ENCODE results near the gene NT5C1B.

The NT5C1B gene

DNA sequence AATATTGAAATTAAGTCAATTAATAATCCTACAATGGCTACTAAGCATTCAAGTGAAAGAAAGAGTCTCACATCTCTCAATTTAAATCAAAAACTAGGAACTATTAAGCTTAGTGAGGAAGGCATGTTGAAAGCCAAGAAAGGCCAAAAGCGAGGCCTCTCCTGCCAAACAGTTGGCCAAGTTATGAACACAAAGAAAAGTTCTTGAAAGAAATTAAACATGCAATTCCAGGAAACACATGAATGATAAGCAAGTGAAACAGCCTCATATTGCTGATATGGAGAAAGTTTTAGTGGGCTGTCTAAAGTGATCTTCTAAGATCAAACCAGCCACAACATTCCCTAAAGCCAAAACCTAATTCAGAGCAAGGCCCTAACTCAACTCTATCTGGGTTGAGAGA lies 40.7 kb downstream of the NT5C1B start:
- no peak for DNase-seq

GRCh38 chr2:18546567-18546966 lies 42.8 kb downstream of the NT5C1B start:
- no peak for DNase-seq

DNA sequence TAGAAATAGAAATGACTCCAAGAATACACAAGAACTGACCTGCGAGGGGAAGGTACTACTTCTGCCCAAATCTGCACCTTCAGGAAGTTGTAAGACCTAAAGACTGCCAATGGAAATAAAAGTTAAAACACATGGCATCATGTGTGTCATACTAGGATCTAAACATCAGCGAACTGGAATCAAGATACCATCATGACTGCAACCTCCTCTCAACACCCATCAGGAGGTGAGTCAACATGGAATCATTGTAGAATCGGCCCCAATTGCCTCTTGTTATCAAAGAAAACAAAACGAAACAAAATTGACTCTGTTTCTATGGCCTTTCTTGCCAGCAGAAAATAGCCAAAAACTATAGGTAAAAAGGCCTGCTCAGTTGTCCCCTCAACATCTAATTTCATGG lies 44.0 kb downstream of the NT5C1B start:
- DNase-seq = no peak

DNA sequence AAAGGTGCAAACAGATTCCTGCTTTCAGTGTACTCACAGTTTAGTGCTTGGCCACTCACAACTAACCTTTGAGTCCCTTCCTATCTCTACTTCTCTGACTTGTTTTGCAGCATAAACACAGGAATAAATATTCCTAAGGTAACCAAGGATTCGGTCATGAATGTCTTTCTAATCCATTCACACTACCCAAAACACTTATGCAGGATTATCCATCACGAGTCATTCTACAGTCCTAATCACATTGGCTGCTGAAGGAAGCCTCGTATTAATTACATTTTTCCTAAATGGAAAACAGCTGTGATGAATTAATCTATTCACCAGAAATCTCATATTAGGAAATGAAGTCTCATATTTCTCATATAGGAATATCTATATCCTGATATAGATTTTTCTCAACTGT lies 45.2 kb downstream of the NT5C1B start:
- DNase-seq = no peak

DNA sequence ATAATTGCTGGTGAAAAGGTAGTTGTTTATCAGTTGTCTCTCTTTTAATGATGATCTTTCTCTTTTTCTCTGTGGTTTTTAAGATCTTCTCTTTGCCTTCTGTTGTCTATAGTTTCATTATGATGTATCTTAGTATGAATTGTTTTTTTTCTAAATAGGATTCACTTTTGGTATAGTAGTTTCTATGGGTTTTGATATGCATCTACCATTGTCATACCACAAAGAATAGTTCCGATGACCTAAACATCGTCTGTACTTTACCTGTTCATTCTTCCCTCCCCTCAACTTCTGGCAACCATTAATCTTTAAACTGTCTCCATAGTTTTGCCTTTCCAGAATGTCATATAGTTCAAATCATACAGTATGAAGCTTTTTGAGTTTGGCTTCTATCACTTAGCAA lies 48.5 kb downstream of the NT5C1B start:
- DNase-seq = no peak

GRCh38 chr2:18536697-18537096 lies 52.7 kb downstream of the NT5C1B start:
- no peak for DNase-seq

DNA sequence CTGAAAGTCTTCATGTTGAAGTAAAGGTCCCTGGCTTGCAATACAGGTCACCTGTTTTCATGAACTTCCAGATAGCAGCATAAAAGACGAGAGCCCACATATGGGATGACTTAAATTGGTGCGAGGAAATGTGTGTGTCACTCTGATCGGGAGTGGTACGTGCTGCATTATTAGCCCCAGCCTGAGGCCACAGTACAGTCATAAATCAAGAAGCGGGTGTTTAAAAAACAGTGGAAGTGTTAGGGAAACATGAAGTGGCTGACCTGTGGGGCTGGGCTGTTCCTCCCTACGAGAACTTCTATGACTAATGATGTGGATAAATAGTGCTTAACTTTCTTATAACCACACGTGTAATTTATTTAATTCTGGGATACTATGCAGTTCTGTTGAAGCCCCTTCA lies 53.3 kb downstream of the NT5C1B start:
- no peak for DNase-seq

GRCh38 chr2:18531194-18531593 lies 58.2 kb downstream of the NT5C1B start:
- no peak for DNase-seq

GRCh38 chr2:18527822-18528221 lies 61.5 kb downstream of the NT5C1B start:
- no peak for DNase-seq

GRCh38 chr2:18527326-18527725 lies 62.0 kb downstream of the NT5C1B start:
- DNase-seq = no peak

DNA sequence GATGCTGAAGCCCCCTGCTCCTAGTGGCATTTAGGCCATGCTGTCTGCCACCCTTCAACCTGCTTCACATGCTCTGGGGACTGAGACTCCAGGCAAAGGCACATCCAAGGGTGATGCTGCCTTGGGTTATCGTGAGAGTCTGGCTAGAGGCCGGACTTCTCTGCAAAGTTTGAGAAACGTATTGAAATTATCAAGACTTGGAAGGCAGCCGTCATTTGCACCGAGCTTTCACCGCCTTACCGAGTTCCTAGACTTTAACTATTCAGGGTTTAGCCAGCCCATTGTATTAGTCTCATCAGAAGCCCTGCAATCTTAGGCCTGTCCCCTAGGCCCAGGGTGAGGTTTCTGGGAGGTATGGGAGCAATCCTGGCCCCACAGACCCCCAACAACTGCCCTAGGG lies 62.9 kb downstream of the NT5C1B start:
- no peak for DNase-seq

GRCh38 chr2:18525852-18526251 lies 63.5 kb downstream of the NT5C1B start:
- DNase-seq = no peak

DNA sequence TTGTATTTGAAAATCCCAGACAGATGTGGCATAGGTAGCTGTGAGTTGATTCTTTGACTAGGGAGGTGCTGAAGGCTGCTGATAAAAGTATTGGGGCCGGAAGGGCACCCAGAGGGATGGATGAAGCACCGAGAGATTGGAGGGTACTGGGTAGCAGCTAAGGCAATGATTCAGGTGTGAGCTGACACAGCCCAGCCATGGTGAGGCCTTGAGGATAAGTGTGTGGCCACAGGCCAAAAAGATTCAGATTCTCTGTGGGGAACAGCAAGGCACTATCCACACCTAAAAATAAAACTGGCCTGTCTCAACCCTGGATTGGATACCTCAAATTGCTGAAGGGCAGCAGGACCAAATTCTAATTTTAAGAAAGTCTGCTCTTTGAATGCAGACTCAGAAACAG lies 64.1 kb downstream of the NT5C1B start:
- no peak for DNase-seq

- no peak for DNase-seq
Observed at GRCh38 chr2:18522484-18523146, 66.8 kb downstream of the NT5C1B start.

DNA sequence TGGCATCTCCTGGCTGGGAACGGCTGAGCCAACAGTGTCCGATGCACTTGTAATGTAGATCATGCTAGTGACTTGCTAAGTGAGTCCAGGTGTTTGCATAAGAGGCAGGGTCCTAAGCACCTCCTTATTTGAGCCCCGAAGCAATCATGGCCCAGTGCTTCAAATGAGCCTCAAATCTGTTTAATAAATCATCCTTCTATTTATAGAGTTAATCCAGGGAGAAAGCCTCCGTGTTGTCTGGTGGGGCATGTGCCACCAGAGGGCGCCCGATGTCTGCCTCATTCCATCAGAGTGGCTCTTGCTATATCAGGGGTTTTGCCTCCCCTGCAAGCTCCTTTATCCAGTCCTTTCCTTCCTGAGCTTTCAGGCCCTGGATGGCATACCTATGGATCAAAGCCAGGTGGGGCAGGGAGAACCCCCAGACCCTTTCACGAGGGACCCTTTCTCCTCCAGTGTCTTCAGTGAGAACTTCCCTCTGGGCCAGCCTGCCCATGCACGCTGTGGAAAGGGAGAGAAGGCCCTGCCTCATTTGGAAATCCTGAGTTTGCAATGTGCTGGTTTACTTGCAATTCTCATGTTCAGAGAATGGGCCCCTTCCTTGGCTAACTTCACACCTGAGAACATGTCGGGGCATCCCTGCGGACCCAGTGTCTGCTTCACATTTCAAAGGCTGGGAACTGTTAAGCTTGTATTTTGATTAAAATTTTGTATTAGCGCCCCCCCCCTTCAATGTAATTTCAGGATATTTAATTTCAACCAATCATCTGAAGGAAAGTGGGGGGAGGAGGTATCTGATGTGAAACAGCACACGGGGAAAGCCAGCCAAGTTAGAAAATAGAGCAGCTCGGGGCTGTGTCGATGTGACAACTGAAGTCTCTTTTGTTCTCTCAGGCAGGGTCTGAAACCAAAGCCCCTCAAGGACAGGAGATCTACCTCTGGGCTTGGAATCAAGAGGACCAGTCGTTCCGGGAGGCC lies 68.6 kb downstream of the NT5C1B start:
- DNase-seq = peak; percentile 22

DNA sequence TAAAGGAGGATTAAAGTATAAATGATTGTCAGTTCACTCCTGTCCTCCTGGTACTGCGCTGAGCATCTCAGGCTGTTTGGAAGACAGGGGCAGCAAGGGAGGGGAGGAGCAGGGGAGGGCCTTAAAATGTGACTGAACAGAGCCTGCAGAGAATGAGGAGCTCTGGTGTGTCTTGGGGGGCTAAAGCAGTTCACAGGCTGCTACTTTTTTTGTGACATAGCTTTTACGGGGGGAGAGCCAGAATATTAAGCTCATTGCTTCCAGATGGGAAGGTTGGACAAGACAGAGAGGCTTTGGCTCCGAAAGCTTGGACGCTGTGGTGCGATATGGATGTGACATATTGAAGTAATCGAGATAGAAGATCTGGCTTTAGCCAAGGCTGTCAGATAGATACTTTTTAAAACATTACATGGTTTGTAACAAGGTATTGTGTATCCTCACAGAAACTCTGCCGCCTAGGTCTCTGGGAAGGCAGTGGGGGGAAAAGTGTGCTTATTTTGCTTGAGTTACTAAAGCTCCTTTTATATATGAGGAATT lies 69.4 kb downstream of the NT5C1B start:
- DNase-seq = no peak

- no peak for DNase-seq
Observed at GRCh38 chr2:18518116-18519111, 71.0 kb downstream of the NT5C1B start.

GRCh38 chr2:18517386-18517785 lies 72.0 kb downstream of the NT5C1B start:
- no peak for DNase-seq

- no peak for DNase-seq
Observed at GRCh38 chr2:18516112-18516511, 73.3 kb downstream of the NT5C1B start.

DNA sequence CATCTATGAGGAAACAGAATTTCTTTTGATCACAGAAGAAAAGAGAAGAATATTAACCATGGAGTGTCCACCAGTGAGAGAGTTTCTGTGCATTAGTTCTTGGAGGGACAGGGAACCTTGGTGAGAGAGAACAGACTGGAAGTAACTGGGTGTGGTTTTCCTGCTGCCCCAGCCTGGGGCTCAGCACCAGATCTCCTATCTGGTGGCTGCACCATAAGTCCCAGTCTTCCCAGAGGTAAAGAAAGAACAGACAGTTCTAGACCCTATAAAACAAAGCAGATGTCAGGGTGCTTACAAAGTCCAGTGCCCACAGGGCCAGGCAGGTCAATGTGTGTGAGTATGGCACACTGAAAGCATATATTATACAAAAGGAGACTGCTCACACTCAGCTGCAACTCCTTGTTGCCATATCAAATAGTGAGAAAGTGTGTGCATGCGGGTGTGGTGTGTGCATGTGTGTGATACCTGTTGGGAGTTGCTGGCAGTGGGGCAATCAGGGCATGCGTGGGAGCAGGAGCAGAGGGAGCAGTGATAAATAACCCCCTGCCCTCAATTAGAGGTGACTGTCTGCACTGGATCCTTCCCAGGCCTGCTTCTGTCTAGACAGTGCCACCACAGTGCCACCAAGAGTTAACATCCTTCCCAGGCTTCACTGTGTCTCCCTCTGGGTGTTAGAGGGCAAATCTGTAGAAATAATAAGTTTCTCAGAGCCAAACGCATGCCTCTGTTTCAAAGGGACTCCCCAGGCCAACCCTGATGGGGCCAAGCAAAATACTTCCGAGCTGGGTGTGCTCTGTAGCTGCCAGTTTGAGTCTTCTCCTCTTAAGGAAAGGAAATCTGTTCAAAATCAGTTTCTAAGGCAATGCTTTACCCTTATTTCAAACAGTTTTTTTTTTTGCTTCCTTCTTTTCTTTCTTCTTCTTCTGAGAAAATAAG lies 74.6 kb downstream of the NT5C1B start:
- DNase-seq = no peak
